GM23248 (cell line): ENCODE data around the gene RASA2.

Experiments used
- EZH2 ChIP-seq: fragments of 200-600 bp; sonication (generic); IDR thresholded peaks from 2 replicates; pipeline ENCODE4 v1.6.1; 2018; ENCODE audit warnings: antibody characterized with exemption, mild to moderate bottlenecking; ENCODE audit not compliant: insufficient read depth, poor library complexity, severe bottlenecking
- EZH2phosphoT487 ChIP-seq: fragments of 200-600 bp; sonication (generic); IDR thresholded peaks from 2 replicates; pipeline ENCODE4 v1.6.1; 2018; ENCODE audit warnings: antibody characterized with exemption, moderate library complexity, mild to moderate bottlenecking, low read depth; ENCODE audit not compliant: insufficient read depth

- no peak for TF ChIP-seq EZH2
- TF ChIP-seq EZH2phosphoT487, result no peak
Measured at GRCh38 chr3:141485641-141486495, 959 bp upstream of the RASA2 start.
